ENCODE data around the gene RYR2.

RYR2 gene

GRCh38 chr1:237387144-237387505, 345.1 kb downstream of the RYR2 start:
- Histone ChIP-seq H3K4me2 (no peak overlapping the region), H3K9me3 (replicated peaks in 1 of 11) (no peaks in the 10 kb centered on the region), H3K4me1 (peaks cover 0 to 7% (median 0%) of the 10 kb centered on the region in 10 experiments; a peak in 2 of 20 replicates), H3K36me3 (no peaks in the 10 kb centered on the region), H3K9ac (no peak overlapping the region), H3K27ac (no peak overlapping the region), H3K4me3 (no peak overlapping the region), H4K20me1 (no peaks in the 10 kb centered on the region; a peak in 1 of 22 replicates), H3K27me3 (no peaks in the 10 kb centered on the region)
- no peak for TF ChIP-seq Cebpa-rat (IDR thresholded peaks at IDR 0.05)

GRCh38 chr1:237390823-237391222, 348.8 kb downstream of the RYR2 start:
- no peak for TF ChIP-seq Cebpa-rat (IDR thresholded peaks at IDR 0.05)
- Histone ChIP-seq H3K9ac (no peak overlapping the region), H3K27me3 (no peaks in the 10 kb centered on the region), H3K9me3 (replicated peaks in 1 of 11) (no peaks in the 10 kb centered on the region), H3K4me3 (no peak overlapping the region), H3K4me2 (peak overlapping the region in 1 of 11 experiments; percentile 9; a peak in 2 of 22 replicates), H3K4me1 (peaks cover 0 to 7% (median 0%) of the 10 kb centered on the region in 10 experiments; a peak in 2 of 20 replicates), H3K27ac (0 out of 22 replicates have a peak overlapping the region, but pooled peaks of 1 of the 11 experiments have one; percentile 14), H3K36me3 (no peaks in the 10 kb centered on the region), H4K20me1 (no peaks in the 10 kb centered on the region; a peak in 1 of 22 replicates)

GRCh38 chr1:237393632-237394031, 351.6 kb downstream of the RYR2 start:
- peaks cover 3 to 8% (median 4%) of the 10 kb centered on the region in 11 experiments; a peak in 21 of 22 replicates for H3K9me3 ChIP-seq (replicated peaks in 1 of 11)
- no peak overlapping the region for H3K9ac ChIP-seq
- H3K4me1 ChIP-seq = peaks cover 0 to 7% (median 0%) of the 10 kb centered on the region in 10 experiments; a peak in 2 of 20 replicates
- no peak overlapping the region for H3K4me2 ChIP-seq
- TF ChIP-seq Cebpa-rat (IDR thresholded peaks at IDR 0.05) = no peak
- H3K36me3 ChIP-seq = no peaks in the 10 kb centered on the region
- no peaks in the 10 kb centered on the region for H4K20me1 ChIP-seq
- H3K27me3 ChIP-seq = no peaks in the 10 kb centered on the region
- H3K4me3 ChIP-seq = no peak overlapping the region
- no peak overlapping the region for H3K27ac ChIP-seq

DNA sequence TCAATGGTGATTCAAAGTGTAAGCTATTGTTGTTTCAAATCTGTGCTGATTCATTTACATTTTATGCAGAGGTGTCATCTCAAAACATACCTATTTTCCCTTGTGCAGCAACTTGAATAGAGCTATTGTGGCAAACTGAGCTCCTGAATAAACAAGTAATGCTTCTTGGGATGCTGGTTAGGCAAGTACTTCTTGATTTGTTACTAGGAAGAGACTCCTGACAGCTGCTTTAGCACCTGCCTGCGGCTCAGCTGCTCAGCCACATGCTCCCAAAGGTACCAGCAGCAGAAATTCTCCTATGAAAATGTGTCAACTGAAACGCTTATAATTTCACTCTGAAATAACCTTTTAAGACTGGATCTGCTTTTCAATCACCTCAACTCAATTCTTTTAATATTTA, 352.3 kb downstream of the RYR2 start:
- Histone ChIP-seq H4K20me1 (no peaks in the 10 kb centered on the region), H3K9ac (no peak overlapping the region), H3K36me3 (no peaks in the 10 kb centered on the region), H3K27ac (no peak overlapping the region), H3K4me3 (no peak overlapping the region), H3K4me1 (peaks cover 0 to 7% (median 0%) of the 10 kb centered on the region in 10 experiments; a peak in 2 of 20 replicates), H3K27me3 (no peaks in the 10 kb centered on the region), H3K4me2 (no peak overlapping the region), H3K9me3 (replicated peaks in 1 of 11) (peaks cover 10 to 15% (median 10%) of the 10 kb centered on the region in 11 experiments)
- TF ChIP-seq Cebpa-rat (IDR thresholded peaks at IDR 0.05) = no peak

DNA sequence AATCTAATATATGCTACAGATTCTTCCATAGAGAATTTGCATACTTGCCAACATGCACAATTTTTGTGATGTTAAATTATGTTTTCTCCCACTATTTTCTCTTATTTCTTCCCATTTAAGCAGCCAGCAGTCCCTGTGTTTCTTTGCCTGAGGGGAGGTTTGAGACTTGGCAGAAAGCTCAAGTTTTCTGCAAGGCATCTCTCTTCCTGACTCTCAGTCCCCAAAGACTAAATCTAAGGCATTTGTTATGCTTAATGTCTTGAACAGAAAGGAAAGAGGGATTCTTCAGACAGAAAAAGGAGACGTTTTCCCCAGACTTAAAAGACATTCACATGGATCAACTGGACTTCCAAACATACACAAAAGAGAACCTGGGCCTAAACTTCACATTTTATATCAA, 354.4 kb downstream of the RYR2 start:
- no peaks in the 10 kb centered on the region for H3K36me3 ChIP-seq
- H3K27ac ChIP-seq = no peak overlapping the region
- H3K27me3 ChIP-seq = no peaks in the 10 kb centered on the region
- no peak overlapping the region for H3K4me3 ChIP-seq
- no peak overlapping the region for H3K9ac ChIP-seq
- TF ChIP-seq Cebpa-rat (IDR thresholded peaks at IDR 0.05) = no peak
- H3K4me2 ChIP-seq = no peak overlapping the region
- H3K4me1 ChIP-seq = no peaks in the 10 kb centered on the region
- H3K9me3 ChIP-seq (replicated peaks in 1 of 11) = peaks cover 15 to 29% (median 22%) of the 10 kb centered on the region in 11 experiments
- no peaks in the 10 kb centered on the region for H4K20me1 ChIP-seq

GRCh38 chr1:237398751-237399150, 356.8 kb downstream of the RYR2 start:
- no peak for TF ChIP-seq Cebpa-rat (IDR thresholded peaks at IDR 0.05)
- Histone ChIP-seq H3K4me2 (no peak overlapping the region), H3K27ac (no peak overlapping the region), H4K20me1 (no peaks in the 10 kb centered on the region), H3K9ac (no peak overlapping the region), H3K36me3 (no peaks in the 10 kb centered on the region), H3K27me3 (no peaks in the 10 kb centered on the region), H3K9me3 (replicated peaks in 1 of 11) (peaks cover 19 to 42% (median 29%) of the 10 kb centered on the region in 11 experiments), H3K4me1 (no peaks in the 10 kb centered on the region), H3K4me3 (no peak overlapping the region)

DNA sequence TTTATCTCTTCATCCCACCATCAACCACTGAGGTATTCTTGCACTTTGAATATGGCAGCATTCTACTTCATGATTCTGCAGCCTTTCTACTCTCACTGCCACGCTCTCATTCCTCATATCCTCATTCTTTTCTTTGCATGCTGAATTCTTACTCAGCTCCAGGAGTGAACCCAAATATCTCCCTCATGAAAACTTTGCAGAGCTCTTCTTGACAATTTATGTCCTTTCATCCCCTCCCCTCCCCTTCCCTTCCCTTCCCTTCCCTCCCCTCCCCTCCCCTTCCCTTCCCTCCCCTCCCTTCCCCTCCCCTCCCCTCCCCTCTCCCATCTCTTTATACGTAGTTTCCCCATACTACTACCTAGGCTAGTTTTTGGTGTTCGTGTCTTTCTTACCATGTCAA, 363.9 kb downstream of the RYR2 start:
- no peak for TF ChIP-seq Cebpa-rat (IDR thresholded peaks at IDR 0.05)
- H3K27me3 ChIP-seq = no peaks in the 10 kb centered on the region
- H3K9ac ChIP-seq = no peak overlapping the region
- no peak overlapping the region for H3K4me3 ChIP-seq
- no peaks in the 10 kb centered on the region for H3K36me3 ChIP-seq
- H4K20me1 ChIP-seq = no peaks in the 10 kb centered on the region
- H3K9me3 ChIP-seq (replicated peaks in 1 of 11) = peaks cover 0 to 17% (median 9%) of the 10 kb centered on the region in 11 experiments; a peak in 11 of 22 replicates
- H3K4me2 ChIP-seq = no peak overlapping the region
- H3K27ac ChIP-seq = no peak overlapping the region
- H3K4me1 ChIP-seq = no peaks in the 10 kb centered on the region

DNA sequence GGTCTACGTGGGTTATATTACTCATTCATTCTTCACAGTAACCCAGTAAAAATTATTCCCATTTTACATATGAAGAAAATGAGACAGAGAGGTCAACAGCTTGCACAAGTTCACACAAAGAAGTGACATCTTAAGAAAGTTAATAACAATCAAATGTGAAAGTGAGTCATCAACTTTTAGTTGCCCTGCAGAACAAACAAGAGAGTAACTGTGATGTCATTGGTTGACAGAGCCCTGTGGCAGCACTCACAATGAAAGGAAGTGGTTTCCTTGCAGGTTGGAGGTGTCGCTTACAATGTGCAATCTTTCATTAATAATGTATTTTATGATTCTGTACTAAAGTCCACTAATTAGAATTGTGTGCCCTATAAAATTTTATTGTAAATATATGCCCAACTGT, 369.6 kb downstream of the RYR2 start:
- TF ChIP-seq Cebpa-rat (IDR thresholded peaks at IDR 0.05) = no peak
- Histone ChIP-seq H3K4me2 (no peak overlapping the region), H3K9me3 (replicated peaks in 1 of 11) (peaks cover 0 to 6% (median under 1%) of the 10 kb centered on the region in 11 experiments; a peak in 8 of 22 replicates), H3K9ac (no peak overlapping the region), H4K20me1 (no peaks in the 10 kb centered on the region), H3K27ac (no peak overlapping the region), H3K4me1 (no peaks in the 10 kb centered on the region), H3K4me3 (no peak overlapping the region), H3K36me3 (no peaks in the 10 kb centered on the region), H3K27me3 (no peaks in the 10 kb centered on the region)

DNA sequence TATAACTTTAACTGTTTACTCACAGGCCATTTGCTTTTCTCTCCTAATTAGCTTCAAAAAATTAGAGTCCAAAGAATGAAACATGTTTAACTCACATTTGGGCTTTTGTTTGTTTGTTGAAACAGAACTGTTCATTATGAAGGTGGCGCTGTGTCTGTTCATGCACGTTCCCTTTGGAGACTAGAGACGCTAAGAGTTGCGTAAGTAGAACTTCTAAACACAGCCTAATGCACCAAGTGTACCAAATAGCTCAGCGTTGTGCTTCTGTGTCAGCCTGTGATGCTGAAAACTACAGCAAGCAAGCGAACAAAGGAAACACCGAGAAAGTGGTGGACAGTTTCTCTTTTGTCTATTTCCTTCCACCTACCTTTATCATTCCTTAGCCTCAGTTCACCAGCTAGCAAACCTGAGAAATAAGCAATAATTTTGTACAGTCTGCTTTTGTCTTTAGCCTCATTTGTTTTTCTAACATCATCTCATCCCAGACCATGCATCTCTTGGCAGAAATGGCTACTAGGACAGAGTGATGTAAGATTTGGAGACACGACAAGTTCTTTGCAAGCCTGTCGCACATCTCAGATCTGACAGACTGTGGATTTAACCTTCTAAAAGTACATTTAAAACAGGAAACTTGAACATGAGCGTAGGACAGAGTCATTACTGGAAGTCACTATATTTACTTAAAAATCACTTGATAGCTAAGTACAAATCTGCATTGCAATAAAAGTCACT, 375.1 kb downstream of the RYR2 start:
- H4K20me1 ChIP-seq = no peaks in the 10 kb centered on the region
- no peak for TF ChIP-seq Cebpa-rat (IDR thresholded peaks at IDR 0.05)
- H3K27ac ChIP-seq = no peak overlapping the region
- peaks cover 0 to 13% (median 7%) of the 10 kb centered on the region in 11 experiments; a peak in 14 of 22 replicates for H3K9me3 ChIP-seq (replicated peaks in 1 of 11)
- no peaks in the 10 kb centered on the region for H3K27me3 ChIP-seq
- no peaks in the 10 kb centered on the region for H3K4me1 ChIP-seq
- H3K4me2 ChIP-seq = no peak overlapping the region
- no peak overlapping the region for H3K4me3 ChIP-seq
- no peaks in the 10 kb centered on the region for H3K36me3 ChIP-seq
- no peak overlapping the region for H3K9ac ChIP-seq

DNA sequence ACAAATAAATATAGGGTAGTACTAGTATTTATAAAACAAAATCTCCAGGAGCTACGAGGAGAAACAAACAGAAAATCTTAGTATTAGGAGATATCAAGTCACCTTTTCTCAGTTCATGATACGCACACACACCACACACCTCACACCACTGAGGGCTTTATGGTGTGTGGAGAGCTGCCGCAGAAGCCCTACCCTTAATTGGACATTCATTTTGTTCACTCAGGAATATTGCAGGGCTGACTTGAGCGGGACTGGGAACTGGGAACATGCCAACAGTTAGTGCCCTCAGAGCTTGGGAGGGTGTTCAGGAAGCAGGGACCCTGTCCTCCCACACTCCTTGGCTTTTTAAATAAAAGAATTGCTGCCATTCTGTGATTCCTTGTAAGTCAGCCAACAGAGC, 386.8 kb downstream of the RYR2 start:
- Histone ChIP-seq H3K4me2 (no peak overlapping the region), H3K36me3 (no peaks in the 10 kb centered on the region), H3K9ac (no peak overlapping the region), H3K27me3 (no peaks in the 10 kb centered on the region), H3K9me3 (replicated peaks in 1 of 11) (no peaks in the 10 kb centered on the region), H4K20me1 (no peaks in the 10 kb centered on the region), H3K27ac (no peak overlapping the region), H3K4me3 (no peak overlapping the region), H3K4me1 (no peaks in the 10 kb centered on the region)
- TF ChIP-seq Cebpa-rat (IDR thresholded peaks at IDR 0.05) = no peak

All from BLaER1 treated with 17β-estradiol and CSF1 and Interleukin-3, amounts not matched to agents 10 nM and 100 nM (cell line).